Measurements from ENCODE around the gene GPR68.
"Not testable (repeated sequence)": the region's sequence is repeated elsewhere in the genome, so short reads cannot be mapped to it uniquely, and the experiment has no call there.

Gene GPR68

DNA sequence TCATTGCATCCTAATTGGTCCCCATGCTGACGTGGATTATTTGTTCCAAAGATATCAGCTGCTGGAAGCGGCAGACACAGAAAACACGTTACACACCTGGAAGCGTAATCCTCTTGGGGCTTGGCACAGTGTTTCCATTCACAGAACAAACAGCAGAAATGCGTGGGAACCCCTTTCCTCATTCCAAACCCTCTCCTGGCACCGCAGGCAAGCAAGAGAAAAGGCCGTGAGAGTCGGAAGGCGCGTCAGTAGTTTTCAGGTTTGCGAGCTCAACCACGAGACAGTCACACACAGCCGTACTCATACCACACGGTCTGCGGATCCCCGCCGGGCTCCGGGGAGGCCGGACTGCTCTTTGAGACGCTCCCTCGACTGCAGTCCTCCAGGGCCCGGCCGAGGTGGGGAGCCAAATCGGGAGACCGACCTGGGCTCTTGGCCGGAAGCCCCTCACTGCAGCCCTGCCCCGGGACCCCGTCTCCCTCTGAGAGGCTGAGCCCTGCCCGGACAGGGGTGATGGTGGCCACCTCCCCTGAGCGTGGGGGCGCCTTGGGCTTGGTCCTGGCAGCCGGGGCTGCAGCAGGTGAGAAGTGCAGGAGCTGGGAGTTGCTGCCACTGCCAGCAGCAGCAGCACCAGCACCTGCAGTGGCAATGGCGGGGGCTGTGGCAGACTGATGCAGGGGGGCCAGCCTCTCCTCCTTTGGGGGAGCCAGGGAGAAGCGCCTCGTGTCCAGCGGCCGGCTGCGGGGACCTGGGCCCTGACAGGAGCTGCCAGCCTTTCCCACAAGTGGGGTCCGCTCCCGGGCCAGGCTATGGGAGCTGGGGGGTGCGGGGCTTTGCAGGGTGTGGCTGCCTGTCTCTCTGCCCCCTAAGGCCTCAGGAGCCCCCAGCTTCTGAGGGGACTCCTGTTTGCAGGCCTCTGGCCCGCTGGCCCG, 28.1 kb upstream of the GPR68 start:
- no peak for DNase-seq

DNA sequence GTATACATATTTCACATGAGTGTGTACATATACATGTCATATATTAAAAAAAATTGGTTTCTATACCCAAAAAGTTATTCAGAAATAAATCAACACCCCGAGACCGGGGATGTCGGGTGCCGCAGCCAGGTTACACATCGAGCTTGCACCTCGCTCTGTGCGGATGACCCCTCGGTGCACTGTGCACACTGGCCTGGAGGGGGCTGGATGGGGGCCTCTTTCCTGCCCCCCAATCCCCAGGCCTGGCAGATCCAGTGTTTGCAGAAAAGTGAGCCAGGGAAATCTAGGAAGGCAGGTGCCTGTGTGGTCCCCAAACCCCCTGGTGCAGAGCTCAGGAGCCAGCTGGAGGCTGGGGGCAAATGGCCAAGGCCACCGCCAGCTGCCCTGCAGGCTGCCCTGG, 27.1 kb upstream of the GPR68 start:
- no peak for DNase-seq

GRCh38 chr14:91270619-91271018, 26.1 kb upstream of the GPR68 start:
- DNase-seq = no peak

DNA sequence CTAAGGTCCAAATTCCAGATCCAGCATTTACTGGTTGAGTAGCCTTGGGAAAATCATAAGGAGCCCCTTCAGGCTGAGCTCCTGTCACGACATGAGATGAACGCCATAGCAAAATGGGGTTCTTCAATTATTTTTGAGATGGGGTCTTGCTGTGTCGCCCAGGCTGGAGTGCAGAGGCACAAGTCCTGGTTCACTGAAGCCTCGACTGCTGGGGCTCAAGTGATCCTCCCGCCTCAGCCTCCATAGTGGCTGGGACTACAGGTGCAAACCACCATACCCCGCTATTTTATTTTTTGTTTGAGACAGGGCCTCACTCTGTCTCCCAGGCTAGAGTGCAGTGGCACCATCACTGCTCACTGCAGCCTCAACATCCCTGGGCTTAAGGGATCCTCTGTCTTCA, 25.7 kb upstream of the GPR68 start:
- DNase-seq = no peak

DNA sequence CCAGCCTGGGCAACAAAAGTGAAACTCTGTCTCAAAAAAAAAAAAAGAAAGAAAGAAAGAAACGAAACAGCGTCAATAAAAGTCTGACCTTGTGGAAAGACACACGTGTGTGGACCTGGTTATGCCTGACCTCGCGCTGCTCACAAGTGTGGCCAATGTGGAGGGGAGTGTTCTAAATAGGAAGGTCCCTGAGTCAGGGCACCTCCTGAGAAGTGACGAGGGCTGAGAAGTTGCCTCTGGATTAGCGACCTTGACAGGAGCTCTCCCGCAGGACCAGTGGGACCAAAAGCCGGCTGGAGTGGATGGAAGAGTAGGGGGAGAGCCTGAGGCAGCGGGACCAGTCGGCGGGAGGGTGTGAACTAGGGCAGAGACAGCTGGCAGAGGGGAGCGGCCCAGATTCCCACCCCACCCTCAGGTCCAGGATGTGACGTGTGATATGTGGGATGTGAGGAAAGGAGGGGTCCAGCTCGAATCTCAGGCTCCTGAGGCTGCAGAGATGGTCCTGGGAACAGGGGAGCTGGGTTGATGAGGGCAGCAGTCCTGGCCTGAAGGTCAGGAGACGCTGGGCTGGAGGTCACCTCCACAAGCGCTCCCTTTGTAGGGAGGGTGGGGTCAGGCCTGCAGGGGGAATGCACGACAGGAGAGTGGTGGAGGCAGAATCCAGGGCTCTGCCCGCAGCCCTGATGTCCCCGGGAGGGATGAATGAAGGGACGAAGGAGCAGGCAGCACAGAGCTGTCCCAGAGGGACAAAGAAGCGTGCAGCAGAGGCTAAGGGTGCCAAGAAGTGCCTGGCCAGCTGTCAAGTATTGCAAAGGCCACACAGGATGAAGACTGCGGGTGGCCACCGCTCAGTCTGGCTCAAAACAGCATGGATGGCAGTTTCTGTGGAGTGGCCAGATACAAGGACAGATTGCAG, 24.8 kb upstream of the GPR68 start:
- DNase-seq = no peak

- no peak for DNase-seq
These were observed 23.5 kb upstream of the GPR68 start for GRCh38 chr14:91267965-91268437.

GRCh38 chr14:91266276-91266675, 21.8 kb upstream of the GPR68 start:
- not testable (repeated sequence) for DNase-seq

DNA sequence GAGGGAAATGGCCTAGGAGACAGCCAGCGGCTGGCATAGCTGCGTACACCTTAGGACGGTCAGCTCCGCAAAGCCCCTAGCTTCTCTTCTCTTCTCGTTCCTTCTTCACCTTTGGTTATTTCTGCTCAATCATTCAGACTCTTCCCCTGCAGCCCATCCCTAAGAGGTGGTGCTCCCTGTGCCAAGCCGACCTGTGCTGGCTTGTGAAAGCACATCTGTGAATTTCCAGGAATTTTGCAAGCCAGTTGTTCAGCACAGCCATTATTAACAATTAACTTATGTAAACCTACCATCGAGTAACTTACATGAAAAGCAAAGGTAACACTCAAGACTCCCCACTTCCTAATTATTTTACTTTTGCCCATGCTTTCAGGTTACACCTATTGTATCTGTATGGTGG, 20.9 kb upstream of the GPR68 start:
- DNase-seq = no peak

DNA sequence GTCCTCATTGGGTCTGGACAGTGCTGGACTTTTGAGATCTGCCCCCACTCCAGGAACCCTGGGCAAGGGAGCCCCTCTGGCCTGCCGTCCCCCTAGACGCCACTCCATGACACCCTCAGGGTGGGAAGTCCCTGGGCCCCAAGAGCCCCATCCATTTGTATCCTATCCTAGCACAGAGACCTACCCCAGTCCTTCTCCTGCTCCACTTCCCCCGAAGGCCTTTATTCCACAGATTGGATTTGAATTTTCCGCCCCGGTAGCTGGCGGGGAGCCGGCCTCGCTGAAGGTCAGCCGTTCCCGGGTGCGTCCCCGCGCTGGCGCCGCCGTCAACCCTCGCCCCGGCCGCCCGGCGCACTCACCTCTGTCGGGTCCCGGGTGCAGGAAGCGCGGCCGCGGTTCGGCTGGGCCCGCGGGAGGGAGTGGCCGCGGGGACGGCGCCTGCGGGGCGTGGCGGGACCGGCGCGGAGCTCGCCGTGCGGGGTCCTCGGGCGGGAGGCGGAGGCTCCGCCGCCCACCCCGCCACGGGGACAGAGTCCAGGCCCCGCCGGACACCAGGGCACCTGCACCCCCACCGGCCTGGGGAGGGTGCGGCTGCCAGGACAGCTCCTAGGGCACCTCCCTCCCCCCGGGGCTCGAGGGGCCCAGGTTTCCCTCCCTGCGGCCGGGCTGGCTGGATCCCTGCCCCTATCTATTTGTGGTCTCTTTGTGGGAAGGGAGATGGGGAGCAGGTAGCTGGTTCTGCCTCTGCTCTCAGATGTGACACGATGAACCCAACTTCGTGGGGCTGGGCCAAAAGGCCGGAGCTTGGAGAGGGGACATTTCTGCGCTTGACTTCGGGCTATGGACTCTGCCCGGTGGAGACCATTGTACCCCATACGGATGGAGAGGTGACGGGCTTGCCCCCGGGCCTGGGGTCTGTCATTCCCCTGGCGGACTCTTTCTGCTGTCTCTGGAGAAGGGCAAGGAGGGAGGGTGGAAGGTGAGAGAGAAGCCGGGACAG, 19.9 kb upstream of the GPR68 start:
- no peak for DNase-seq

DNA sequence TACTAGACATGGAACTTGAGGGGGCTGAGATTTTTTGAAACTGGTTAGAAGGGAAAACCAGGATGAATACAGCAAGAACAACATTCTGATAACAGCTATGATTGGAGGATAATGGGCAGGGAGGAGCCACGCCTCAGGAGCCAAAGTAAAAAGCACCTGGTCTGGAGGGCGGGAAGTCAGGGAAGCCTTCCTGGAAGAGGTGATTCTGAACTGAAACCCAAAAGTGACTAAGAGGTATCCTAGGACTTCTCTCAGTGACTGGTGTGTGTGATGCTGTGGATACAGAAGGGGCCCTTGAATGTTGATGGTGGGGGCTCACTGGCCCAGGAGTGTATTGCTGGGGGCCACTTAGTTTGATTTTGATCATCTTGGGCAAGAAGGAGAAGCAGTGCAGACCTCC, 18.8 kb upstream of the GPR68 start:
- DNase-seq = no peak

- DNase-seq = no peak
These were observed 17.6 kb upstream of the GPR68 start for GRCh38 chr14:91261986-91262549.

GRCh38 chr14:91261115-91261514, 16.6 kb upstream of the GPR68 start:
- DNase-seq = no peak

- DNase-seq = no peak
These were observed 14.4 kb upstream of the GPR68 start for GRCh38 chr14:91258876-91259275.

GRCh38 chr14:91258011-91258618, 13.6 kb upstream of the GPR68 start:
- no peak for DNase-seq

GRCh38 chr14:91257328-91258010, 13.0 kb upstream of the GPR68 start:
- no peak for DNase-seq

DNA sequence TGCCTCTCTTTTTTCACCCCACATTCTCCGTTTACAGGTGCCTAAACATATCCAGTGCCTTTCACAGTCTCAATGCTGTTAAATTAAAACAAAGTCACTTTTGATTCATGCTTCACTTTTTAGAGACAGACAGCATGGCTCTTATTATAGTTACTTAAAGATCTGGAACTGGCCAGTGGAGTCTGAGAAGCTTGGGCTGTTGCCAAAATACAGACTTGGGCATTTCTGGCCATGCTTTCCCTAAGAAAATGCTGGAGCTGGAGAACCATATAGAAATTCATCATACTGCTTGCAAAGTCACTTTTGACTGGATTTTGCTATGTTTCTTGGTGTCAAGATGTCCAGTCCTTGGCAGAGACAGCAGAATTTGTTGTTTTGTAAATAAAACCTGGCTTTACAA, 12.2 kb upstream of the GPR68 start:
- no peak for DNase-seq

GRCh38 chr14:91255026-91255695, 10.7 kb upstream of the GPR68 start:
- no peak for DNase-seq

DNA sequence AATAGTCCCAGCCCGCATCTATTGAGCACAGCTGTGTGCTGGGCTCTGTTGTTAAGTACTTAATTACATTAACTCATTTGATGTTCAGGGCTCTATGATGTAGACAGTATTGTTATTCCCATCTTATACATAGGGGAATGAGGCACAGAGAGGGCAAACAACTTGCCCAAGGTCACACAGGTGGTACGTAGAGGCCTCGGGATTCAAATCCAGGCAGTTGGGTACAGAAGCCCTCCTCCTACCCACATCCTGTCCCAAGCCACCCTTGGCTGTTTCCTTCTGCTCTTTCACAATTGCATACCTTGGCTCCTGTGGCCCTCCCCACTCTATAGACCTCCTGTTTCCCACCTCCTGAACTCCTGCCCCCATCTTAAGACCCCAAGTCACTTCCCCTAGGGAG, 10.0 kb upstream of the GPR68 start:
- no peak for DNase-seq

DNA sequence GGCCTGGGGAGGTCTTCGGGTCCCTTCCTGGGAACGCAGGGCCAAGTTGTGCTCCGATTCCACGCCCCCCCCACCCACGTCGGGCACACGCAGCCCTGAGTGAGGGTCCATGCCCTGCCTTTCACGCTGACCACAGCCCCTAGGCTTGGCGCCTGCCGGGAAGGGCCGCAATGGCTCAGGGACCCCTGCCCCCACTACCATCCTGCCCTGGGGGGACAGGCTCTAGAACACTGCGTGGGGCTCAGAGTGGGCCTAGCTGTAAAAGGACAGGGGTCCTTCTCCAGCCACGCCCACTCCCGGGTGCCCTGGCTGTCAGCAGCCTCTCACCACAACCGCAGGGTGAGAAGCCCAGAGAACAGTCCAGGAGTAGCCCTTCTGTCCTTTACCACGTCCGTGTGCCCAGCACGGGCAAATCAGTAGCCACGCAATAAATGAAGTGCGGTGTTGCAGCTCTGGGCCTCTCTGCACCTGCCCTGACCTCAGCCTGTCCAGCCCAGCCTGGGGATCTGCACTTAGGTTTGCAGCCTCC, 9.4 kb upstream of the GPR68 start:
- DNase-seq = no peak

Measured in NCI-H1105 (cell line).